GM10266 (cell line): ENCODE data around the gene LONRF3.

Experiments used
- DNase-seq: peaks from one replicate; pipeline ENCODE4 v3.0.0; 2012; ENCODE audit errors: extremely low spot score
- CTCF ChIP-seq: IDR thresholded peaks from 2 replicates; pipeline ENCODE4 v1.5.1; 2012; ENCODE audit warnings: mild to moderate bottlenecking, low read depth; ENCODE audit not compliant: control insufficient read depth, insufficient read depth; ENCODE audit errors: missing control alignments

The LONRF3 gene

GRCh38 chrX:118974908-118975671 is 672 bp downstream of the LONRF3 start:
- DNase-seq, result peak; percentile 40
- no peak for TF ChIP-seq CTCF

GRCh38 chrX:118975831-118976598 is 1.6 kb downstream of the LONRF3 start:
- DNase-seq, result no peak
- TF ChIP-seq CTCF, result no peak

DNA sequence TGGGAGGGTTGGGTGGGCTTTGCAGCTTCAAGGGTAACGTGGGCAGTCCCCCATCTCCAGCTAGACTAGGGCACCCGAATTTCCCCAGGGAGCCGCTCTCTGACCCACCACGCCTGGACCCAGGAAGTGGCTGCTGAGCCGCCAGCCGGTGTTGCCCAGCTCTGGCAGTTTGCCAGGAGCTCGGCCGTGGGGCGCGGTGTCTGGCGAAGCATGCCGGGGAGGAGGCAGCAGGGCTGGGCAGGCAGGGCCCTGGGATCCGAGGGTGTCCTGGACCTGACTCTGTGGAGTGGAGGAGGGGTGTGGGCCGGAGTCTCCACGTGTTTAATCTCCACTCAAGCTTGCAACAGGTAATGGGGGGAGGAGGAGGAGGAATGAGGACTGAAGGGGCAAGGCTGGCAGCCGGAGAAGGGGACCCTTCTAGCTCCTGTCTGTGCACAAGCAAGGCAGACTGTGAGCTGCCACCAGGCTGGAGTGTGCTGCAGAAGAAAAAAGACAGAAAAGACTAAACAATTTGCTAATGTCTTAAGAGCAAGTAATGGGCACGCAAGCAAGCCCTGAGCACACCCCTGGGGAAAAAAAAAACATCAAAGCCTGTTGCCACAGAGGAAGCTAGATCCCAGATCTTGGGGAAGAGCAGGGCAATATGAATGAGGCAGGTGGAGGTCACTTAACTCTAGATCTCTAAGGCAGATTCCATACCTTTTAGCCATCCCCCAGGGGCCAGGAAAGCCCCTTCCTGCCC is 2.4 kb downstream of the LONRF3 start:
- TF ChIP-seq CTCF, result no peak
- DNase-seq, result no peak

- DNase-seq, result no peak
- TF ChIP-seq CTCF, result no peak
Measured at GRCh38 chrX:118977424-118977823, 3.0 kb downstream of the LONRF3 start.

DNA sequence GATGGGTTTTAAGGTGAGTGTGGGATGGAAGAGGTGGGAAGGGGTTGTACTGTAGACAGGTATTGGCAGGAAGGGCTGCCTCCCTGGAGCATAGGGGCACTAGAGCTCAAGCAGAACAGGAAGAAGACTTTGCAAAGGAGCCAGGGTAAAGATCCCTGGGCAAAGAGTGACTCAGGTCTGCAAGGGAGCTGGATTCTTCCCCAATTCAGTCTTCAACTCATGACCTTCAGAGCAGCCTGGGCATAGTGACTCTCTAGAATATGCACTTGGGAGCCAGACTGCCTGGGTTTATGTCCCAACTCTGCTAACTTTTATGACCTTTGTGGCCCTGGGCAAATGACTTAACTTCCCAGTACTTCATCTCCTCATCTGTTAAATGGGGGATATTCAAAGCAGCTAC is 4.0 kb downstream of the LONRF3 start:
- no peak for TF ChIP-seq CTCF
- no peak for DNase-seq

DNA sequence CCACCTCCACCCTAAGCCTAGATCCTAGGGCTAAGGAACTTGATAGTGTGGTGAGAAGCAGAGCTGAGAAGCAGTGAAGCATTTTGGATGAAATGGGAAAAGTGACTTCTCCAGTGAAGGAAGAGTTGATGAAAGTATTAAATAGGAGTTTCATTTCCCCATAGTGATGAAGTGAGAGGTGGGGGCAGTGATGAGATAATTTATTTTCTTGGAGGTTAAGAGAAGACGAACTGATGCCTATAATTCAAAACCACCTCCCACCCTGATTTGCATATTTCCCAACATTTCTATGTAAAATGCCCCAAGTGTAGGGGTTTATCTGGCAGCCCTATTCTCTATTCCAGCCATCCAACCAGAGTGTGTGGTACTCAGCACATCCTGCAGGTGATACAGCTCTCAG is 6.3 kb downstream of the LONRF3 start:
- DNase-seq, result no peak
- no peak for TF ChIP-seq CTCF
